Measurements from ENCODE around the gene NDUFB6. TPM values are rescaled to one million over a fixed set of nuclear protein-coding genes. Genes with fewer than 3 reads are reported as not detected.

The NDUFB6 gene
- total RNA-seq, 2 experiments from 2014 or later = 54.0 to 69.5 TPM

DNA sequence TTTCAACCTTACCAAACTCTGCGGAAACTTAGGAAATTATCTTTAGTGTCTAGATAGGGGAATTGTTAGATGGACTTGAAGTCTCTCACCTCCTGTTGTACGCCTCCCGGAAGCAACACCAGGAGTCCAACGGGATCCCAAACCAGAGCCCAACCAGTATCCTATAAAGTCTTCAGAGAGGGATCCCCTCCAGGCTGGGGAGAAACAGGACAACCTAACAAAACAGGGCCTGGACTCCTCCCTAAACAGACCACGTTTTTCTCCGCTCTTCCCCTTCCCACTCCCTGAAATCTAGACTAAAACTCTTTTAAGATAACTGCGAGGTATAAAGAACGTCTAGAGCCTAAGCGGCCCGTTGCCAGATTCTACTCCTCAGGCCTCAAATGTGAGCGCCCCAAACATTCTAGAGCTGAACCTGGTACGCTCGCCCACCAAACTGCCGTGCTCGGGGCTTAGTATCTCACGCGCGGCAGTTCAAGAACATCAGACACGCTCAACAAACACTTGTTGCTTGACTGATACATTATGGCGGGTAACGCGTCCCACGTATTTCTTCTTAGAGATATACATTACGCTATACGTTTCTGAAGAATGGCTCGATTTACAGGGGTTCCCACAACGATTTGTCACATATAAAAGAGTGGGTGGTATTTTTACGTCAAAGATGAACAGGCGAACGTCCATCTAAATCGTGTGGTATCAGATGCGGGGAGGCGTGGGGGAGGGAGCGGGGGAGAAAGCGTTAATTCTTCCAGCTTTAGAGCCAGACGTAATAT is 21.5 kb downstream of the NDUFB6 start:
- Histone ChIP-seq H3K4me1 (ENCODE audit: insufficient read depth, low read length, poor library complexity, severe bottlenecking) (peaks cover 21% of the 10 kb centered on the region), H4K20me1 (ENCODE audit: insufficient read depth, low read length) (no peaks in the 10 kb centered on the region), H3K36me3 (ENCODE audit: insufficient read depth, low read length) (peaks cover 32% of the 10 kb centered on the region; the same call in 1 of the 2 replicates), H3K9me3 (ENCODE audit: low read length) (no peaks in the 10 kb centered on the region), H3K4me2 (ENCODE audit: low read length) (peak overlapping the region; percentile 87), H3K4me3 (ENCODE audit: low read depth, low read length, poor library complexity, severe bottlenecking) (peak overlapping the region; percentile 82), H3K9me2 (ENCODE audit: insufficient read depth, low read length) (no peaks in the 10 kb centered on the region), H3K79me2 (ENCODE audit: insufficient read depth, low read depth, low read length) (peaks cover 64% of the 10 kb centered on the region), H3K27ac (ENCODE audit: low read depth, low read length, poor library complexity, severe bottlenecking) (peak overlapping the region; percentile 89), H2AFZ (ENCODE audit: low read length) (peak overlapping the region; percentile 82)
- ChIA-PET POLR2A (interaction anchor here (0.6 to 3.1 kb wide), 8 partner anchors 11 to 1628 kb away, joined by 3 to 19 read pairs (median 4); partner anchors contain the start of genes NDUFB6 and RIGI), CTCF (ENCODE audit: unreplicated experiment) (interaction anchor here (1.2 to 1.8 kb wide), 2 partner anchors 25 to 29 kb away, joined by 4 to 9 read pairs; partner anchors contain the start of gene RIGI)
- DNase-seq (ENCODE audit: low spot score) = peak; percentile 64
- TF ChIP-seq, protein P1, sequence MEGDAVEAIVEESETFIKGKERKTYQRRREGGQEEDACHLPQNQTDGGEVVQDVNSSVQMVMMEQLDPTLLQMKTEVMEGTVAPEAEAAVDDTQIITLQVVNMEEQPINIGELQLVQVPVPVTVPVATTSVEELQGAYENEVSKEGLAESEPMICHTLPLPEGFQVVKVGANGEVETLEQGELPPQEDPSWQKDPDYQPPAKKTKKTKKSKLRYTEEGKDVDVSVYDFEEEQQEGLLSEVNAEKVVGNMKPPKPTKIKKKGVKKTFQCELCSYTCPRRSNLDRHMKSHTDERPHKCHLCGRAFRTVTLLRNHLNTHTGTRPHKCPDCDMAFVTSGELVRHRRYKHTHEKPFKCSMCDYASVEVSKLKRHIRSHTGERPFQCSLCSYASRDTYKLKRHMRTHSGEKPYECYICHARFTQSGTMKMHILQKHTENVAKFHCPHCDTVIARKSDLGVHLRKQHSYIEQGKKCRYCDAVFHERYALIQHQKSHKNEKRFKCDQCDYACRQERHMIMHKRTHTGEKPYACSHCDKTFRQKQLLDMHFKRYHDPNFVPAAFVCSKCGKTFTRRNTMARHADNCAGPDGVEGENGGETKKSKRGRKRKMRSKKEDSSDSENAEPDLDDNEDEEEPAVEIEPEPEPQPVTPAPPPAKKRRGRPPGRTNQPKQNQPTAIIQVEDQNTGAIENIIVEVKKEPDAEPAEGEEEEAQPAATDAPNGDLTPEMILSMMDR (conservative IDR thresholded peaks at IDR 0.05; ENCODE audit: low read length) = no peak
- TF ChIP-seq EZH2phosphoT487 (IDR thresholded peaks at IDR 0.05; ENCODE audit: borderline replicate concordance, low read depth, low read length) = no peak
- intact Hi-C loops (cut with micrococcal nuclease; ENCODE audit: unreplicated experiment) = loop anchor here (1.0 to 2.0 kb wide), 2 partner anchors 21 to 53 kb away; no protein-coding TSS in a partner anchor
- BruUV-seq (replicated peaks) = no TSS peak

DNA sequence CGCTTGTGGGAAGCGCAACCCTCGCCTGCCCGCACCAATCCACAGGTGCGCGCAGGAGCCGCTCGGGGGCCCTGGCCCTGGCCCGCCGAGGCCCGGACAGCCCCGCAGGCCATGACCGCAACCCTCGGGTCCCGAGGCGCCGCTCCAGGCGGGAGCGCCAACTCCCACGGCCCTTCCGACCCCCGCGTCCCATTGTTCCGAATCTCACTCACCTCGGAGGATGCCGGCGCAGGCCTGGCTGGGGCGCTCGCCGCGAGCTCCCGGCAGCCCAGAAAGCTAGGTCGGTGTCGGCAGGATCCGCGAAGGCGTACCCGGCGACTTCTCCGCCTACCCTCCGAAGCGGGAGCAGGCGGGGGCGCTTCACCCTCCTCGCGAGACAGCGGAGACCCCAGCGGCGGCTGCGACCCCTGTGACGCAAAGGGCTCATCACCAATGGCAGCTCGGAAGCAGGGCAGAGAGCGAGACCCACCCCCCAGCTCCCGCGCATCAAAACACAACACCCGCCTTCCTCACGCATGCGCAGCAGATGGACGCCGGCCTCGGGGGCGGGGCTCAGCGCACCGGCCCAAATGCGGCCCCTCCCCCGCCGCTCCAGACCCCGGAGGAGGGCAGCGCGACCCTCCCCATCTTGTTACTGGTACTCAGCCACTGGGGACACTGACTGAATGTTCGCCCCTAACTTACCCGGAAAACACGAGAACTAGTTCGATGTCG is 22.2 kb downstream of the NDUFB6 start:
- BruUV-seq (replicated peaks) = no TSS peak
- H4K20me1 ChIP-seq (ENCODE audit: insufficient read depth, low read length) = no peaks in the 10 kb centered on the region
- peak overlapping the region; percentile 87 for H3K4me2 ChIP-seq (ENCODE audit: low read length)
- TF ChIP-seq, protein P1 (conservative IDR thresholded peaks at IDR 0.05; ENCODE audit: low read length) = peak; percentile 34; the same call in 1 of the 2 replicates
- no peak for TF ChIP-seq EZH2phosphoT487 (IDR thresholded peaks at IDR 0.05; ENCODE audit: borderline replicate concordance, low read depth, low read length)
- peaks cover 38% of the 10 kb centered on the region; the same call in 1 of the 2 replicates for H3K36me3 ChIP-seq (ENCODE audit: insufficient read depth, low read length)
- H3K9me3 ChIP-seq (ENCODE audit: low read length) = no peaks in the 10 kb centered on the region
- H2AFZ ChIP-seq (ENCODE audit: low read length) = peak overlapping the region; percentile 82; the same call in 1 of the 2 replicates
- H3K4me1 ChIP-seq (ENCODE audit: insufficient read depth, low read length, poor library complexity, severe bottlenecking) = peaks cover 21% of the 10 kb centered on the region
- H3K4me3 ChIP-seq (ENCODE audit: low read depth, low read length, poor library complexity, severe bottlenecking) = peak overlapping the region; percentile 82
- ChIA-PET POLR2A (interaction anchor here (0.6 to 3.1 kb wide), 9 partner anchors 10 to 708 kb away, joined by 3 to 19 read pairs (median 3); partner anchors contain the start of gene NDUFB6), CTCF (ENCODE audit: unreplicated experiment) (interaction anchor here (1.2 to 1.8 kb wide), 3 partner anchors 21 to 29 kb away, joined by 4 to 9 read pairs (median 7); partner anchors contain the start of gene RIGI)
- peaks cover 72% of the 10 kb centered on the region for H3K79me2 ChIP-seq (ENCODE audit: insufficient read depth, low read depth, low read length)
- peak overlapping the region; percentile 89 for H3K27ac ChIP-seq (ENCODE audit: low read depth, low read length, poor library complexity, severe bottlenecking)
- intact Hi-C loops (cut with micrococcal nuclease; ENCODE audit: unreplicated experiment) = loop anchor here (2.0 kb wide), 1 partner anchor 54 kb away; no protein-coding TSS in a partner anchor
- no peaks in the 10 kb centered on the region for H3K9me2 ChIP-seq (ENCODE audit: insufficient read depth, low read length)
- peak; percentile 95 for DNase-seq (ENCODE audit: low spot score)

All from OCI-LY7 (cell line).